Measurements from ENCODE around the gene PIH1D1. TPM values are rescaled to one million over a fixed set of nuclear protein-coding genes. Genes with fewer than 3 reads are reported as not detected.

The PIH1D1 gene
- total RNA-seq, 1 experiment from 2014 or later, result 166 TPM

- H3K4ac ChIP-seq (ENCODE audit: low read depth, low read length), result no peak within 1 kb of the TSS
- DNase-seq, result no peak
- H2BK5ac ChIP-seq (ENCODE audit: insufficient read length, low read length), result no peak within 1 kb of the TSS
- no peaks in the 10 kb centered on the region for H3K79me1 ChIP-seq (ENCODE audit: insufficient read depth, low read depth, low read length, poor library complexity, severe bottlenecking)
- H2AK5ac ChIP-seq (ENCODE audit: insufficient read length, low read length), result no peak within 1 kb of the TSS
- H3K14ac ChIP-seq (ENCODE audit: insufficient read depth, low read length), result no peak within 1 kb of the TSS
- WGBS (ENCODE audit: extremely low coverage, insufficient read length, low lambda C conversion rate), result no CpG with 5 or more reads among the region's 42 CpGs
- no peak within 1 kb of the TSS for H4K5ac ChIP-seq (ENCODE audit: insufficient read length, low read depth, low read length)
- no peak for TF ChIP-seq CTCF (conservative IDR thresholded peaks at IDR 0.05)
- no peak within 1 kb of the TSS for H3K27ac ChIP-seq (ENCODE audit: insufficient read length, low read depth, low read length)
- Mint-ChIP-seq H3K27ac (no peak within 1 kb of the TSS), H3K4me1 (peaks cover 65 to 74% of the 10 kb centered on the region in 2 experiments), H3K36me3 (ENCODE audit: insufficient read depth in 1 of 3, low read depth in 3 of 3) (no peaks in the 10 kb centered on the region; a peak in 2 of 7 replicates), H3K9me3 (peaks cover 0 to 9% of the 10 kb centered on the region in 2 experiments; a peak in 2 of 5 replicates), H3K27me3 (ENCODE audit: low read depth) (peaks cover 80% of the 10 kb centered on the region), H3K4me3 (peak within 1 kb of the TSS; percentile 48 to 75)
- H2BK20ac ChIP-seq (ENCODE audit: low read depth, low read length, poor library complexity, severe bottlenecking), result no peak within 1 kb of the TSS
- peaks cover 18% of the 10 kb centered on the region for H3K23me2 ChIP-seq (ENCODE audit: insufficient read length, low read depth, low read length, poor library complexity, severe bottlenecking)
- no peaks in the 10 kb centered on the region for H4K20me1 ChIP-seq (ENCODE audit: control insufficient read depth, insufficient read depth, insufficient read length)
- no peak within 1 kb of the TSS for H2BK12ac ChIP-seq (ENCODE audit: insufficient read length, low read depth, low read length)
- H4K91ac ChIP-seq (ENCODE audit: insufficient read length, low read depth, low read length), result no peak within 1 kb of the TSS
- no peak within 1 kb of the TSS for H2BK15ac ChIP-seq (ENCODE audit: low read depth, low read length)
- no peak within 1 kb of the TSS for H3T11ph ChIP-seq (ENCODE audit: low read length)
- no peak within 1 kb of the TSS for H3K23ac ChIP-seq (ENCODE audit: insufficient read length, low read depth, low read length)
- no peak within 1 kb of the TSS for H2BK120ac ChIP-seq (ENCODE audit: low read depth, low read length, poor library complexity, severe bottlenecking)
- H3K56ac ChIP-seq (ENCODE audit: insufficient read length, low read depth, low read length), result no peak within 1 kb of the TSS
- no peaks in the 10 kb centered on the region for H3K9me3 ChIP-seq (ENCODE audit: control insufficient read depth, low read depth, low read length)
- H3K79me2 ChIP-seq (ENCODE audit: insufficient read depth, low read length), result no peaks in the 10 kb centered on the region
- H2AFZ ChIP-seq (ENCODE audit: low read length), result no peak within 1 kb of the TSS
- peak within 1 kb of the TSS; percentile 84 for H3K4me2 ChIP-seq (ENCODE audit: insufficient read depth, insufficient read length, low read length)
- peaks cover 2% of the 10 kb centered on the region for H3K4me1 ChIP-seq (ENCODE audit: insufficient read depth, low read length)
- H3K18ac ChIP-seq (ENCODE audit: insufficient read length, low read depth, low read length), result peak within 1 kb of the TSS; percentile 27
- H3K27me3 ChIP-seq (ENCODE audit: insufficient read depth, low read length), result peaks cover 32% of the 10 kb centered on the region; the same call in 1 of the 2 replicates
- H3K9ac ChIP-seq (ENCODE audit: extremely low read depth, insufficient read length, low read length), result no peak within 1 kb of the TSS
- H4K8ac ChIP-seq (replicated peaks; ENCODE audit: insufficient read length, low read depth, low read length), result no peak within 1 kb of the TSS
Observed at GRCh38 chr19:49423071-49423984, 28.3 kb downstream of the PIH1D1 start, which contains the start of gene PTH2. PTH2 (minus strand) TSS chr19:49423441; CDS start chr19:49423339, 102 bp downstream.

Measured in H9 (cell line).